GM19397 (cell line): ENCODE results near the gene DCBLD2.

ENCODE experiments used
- ATAC-seq: cut with Tn5 transposase; IDR thresholded peaks from one replicate; pipeline ENCODE4 v1.9.1; 2021; ENCODE audit warnings: mild to moderate bottlenecking, moderate library complexity; ENCODE audit not compliant: unreplicated experiment

Gene DCBLD2, protein sequence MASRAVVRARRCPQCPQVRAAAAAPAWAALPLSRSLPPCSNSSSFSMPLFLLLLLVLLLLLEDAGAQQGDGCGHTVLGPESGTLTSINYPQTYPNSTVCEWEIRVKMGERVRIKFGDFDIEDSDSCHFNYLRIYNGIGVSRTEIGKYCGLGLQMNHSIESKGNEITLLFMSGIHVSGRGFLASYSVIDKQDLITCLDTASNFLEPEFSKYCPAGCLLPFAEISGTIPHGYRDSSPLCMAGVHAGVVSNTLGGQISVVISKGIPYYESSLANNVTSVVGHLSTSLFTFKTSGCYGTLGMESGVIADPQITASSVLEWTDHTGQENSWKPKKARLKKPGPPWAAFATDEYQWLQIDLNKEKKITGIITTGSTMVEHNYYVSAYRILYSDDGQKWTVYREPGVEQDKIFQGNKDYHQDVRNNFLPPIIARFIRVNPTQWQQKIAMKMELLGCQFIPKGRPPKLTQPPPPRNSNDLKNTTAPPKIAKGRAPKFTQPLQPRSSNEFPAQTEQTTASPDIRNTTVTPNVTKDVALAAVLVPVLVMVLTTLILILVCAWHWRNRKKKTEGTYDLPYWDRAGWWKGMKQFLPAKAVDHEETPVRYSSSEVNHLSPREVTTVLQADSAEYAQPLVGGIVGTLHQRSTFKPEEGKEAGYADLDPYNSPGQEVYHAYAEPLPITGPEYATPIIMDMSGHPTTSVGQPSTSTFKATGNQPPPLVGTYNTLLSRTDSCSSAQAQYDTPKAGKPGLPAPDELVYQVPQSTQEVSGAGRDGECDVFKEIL

GRCh38 chr3:98901392-98902350, at the start of gene DCBLD2:
TSS of gene DCBLD2 (minus strand) at chr3:98901695. CDS start at chr3:98901326, 369 bp downstream.
- ATAC-seq = peak; percentile 98

DNA sequence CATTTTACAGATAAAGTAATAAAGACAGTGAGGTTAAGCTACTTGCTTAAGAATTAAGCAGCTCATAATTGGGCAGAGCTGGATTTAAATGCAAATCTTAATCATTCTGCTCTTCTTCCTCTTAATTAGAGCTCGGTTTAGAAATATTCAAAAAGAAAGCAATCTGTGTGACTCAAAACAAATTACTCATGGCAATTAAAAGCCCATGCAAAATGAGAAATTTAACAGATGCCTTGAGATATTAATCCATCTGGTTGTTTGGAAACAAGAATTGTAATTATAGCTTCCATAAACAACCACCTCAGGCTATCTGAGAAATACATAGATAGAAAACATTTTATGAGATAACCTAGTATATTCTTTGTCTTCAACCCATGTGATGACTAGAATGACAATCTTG, 44.2 kb upstream of the DCBLD2 start:
- ATAC-seq = no peak

DNA sequence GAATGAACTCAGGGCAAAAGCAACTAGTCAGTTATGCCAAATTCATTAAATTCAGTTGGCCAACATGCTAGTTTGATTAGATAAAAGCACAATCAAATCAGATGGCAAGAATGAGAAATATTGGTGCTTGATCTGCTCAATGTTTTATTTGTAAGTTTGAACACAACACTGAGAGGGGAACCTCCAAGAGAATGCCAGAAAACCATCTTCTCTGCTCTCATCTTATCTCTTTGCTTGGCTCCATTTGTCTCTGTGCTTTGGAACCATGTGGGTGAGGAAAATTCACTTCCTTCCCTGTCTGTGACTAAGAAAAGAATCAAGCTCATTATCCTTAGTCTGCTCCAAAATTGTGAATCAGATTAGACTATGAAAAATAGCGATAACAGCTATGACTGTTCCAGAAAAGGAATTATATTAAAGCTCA, 43.6 kb upstream of the DCBLD2 start:
- no peak for ATAC-seq

DNA sequence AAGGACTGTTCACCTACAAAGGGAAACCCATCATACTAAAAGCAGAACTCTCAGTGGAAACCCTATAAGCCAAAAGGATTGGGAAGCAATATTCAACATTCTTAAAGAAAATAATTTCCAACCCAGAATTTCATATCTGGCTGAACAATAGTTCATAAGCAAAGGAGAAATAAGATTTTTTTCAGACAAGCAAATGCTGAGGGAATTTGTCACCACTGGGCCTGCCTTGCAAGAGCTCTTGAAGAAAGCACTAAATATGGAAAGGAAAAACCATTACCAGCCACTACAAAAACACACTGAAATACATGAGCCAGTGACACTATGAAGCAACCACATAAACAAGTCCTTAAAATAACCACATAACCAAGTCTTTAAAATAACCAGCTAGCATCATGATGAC, 28.9 kb upstream of the DCBLD2 start:
- no peak for ATAC-seq

DNA sequence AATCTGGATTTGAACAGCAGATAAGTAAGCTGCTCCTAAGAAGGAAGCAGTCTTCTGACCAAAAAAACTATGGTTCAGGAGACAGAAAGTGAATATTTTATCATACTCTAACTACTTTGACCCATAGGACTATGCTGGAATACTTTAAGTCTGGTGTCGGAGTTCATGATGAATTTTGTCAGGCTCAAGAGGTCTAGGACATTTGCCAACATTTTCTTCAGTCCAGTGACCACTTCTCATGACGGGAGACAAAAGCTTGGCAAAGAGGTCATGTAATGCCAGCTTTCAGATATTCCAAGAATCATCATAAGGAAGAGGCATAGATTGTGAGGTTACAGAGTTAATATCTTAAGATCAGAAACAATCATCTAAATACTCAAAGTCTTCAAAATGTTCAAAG, 20.5 kb upstream of the DCBLD2 start:
- no peak for ATAC-seq

DNA sequence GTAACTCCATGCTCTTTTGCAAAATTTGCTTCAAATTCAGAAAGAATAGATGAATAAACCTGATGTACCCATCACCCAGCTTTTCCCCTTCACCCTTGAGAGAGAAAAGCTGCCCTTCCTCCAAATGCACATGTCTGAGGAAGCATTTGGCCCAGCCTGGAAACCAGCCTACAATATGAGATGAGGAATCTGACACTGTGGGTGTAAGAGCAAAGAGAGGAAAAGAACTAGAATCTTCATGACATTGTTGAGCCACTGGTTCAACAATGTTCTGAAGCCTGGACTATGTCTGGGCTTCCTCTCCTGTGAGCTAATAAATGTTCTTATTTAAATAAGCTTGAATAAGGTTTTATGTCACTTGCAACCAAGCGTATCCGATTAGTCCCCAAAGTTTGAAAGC, 18.7 kb upstream of the DCBLD2 start:
- ATAC-seq = no peak

GRCh38 chr3:98918586-98918985, 17.1 kb upstream of the DCBLD2 start:
- no peak for ATAC-seq

DNA sequence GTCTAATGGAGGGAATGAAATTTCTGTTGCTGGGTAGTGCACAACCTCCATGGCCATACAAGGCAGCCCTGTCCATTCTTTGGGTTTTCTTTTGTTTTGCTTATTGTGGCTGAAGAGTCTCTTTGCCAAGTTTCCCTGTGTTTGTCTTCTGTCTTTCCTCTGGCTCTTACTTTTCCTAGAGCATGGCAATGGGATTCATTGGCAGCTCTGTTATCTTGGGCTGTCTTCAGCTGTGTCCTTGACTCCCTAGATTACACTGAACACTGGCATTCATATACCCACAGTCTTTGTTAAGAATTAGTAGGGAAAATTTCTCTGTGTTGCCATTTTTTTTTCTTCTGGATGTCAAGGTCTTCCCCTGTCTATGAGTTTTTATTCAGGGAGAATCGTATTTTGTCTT, 16.1 kb upstream of the DCBLD2 start:
- ATAC-seq = no peak

- ATAC-seq = no peak
Measured at GRCh38 chr3:98914210-98915080, 12.9 kb upstream of the DCBLD2 start.

DNA sequence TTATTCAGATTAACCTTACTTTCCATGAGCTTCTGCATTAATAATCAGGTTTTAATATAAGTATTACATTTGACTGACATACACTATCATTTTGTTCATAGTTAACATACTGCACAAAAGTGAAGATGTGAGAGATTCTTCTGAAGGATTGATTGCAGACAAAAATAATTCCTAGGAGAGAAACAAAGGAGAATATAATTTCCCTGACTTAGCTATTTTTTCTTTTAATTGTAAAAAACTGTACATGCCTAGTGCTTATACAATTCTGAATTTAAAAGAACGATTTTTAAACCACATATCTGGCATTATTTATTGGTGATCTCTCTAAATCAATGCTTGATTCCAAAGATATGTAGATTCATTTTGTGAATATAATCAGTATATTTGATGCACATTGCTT, 11.0 kb upstream of the DCBLD2 start:
- no peak for ATAC-seq

GRCh38 chr3:98906230-98906629, 4.7 kb upstream of the DCBLD2 start:
- ATAC-seq = no peak

GRCh38 chr3:98903705-98904481, 2.4 kb upstream of the DCBLD2 start:
- no peak for ATAC-seq

DNA sequence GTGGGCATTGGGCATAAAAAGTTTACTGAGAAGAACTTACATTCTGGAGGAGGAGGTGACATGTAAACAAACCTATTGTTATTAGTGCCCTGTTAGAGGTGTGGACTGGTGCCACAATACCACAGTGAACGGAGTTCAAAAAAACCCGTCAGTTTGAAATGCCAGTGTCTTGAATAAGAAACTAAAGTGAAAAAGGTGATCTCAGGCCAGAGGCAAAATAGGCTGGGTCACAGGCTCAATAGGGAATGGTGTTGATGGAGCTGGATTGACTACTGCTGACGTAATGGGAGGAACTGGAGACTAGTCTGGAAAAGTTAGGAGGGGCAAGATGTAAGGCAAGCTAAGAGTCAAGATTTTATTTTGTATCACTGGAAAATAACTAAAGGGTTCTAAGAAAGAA, 1.6 kb upstream of the DCBLD2 start:
- no peak for ATAC-seq

- no peak for ATAC-seq
Measured at GRCh38 chr3:98902351-98902740, 851 bp upstream of the DCBLD2 start.

- peak; percentile 38 for ATAC-seq
Measured at GRCh38 chr3:98901119-98901391, 440 bp downstream of the DCBLD2 start.

- ATAC-seq = no peak
Measured at GRCh38 chr3:98900265-98901118, 1.0 kb downstream of the DCBLD2 start.

DNA sequence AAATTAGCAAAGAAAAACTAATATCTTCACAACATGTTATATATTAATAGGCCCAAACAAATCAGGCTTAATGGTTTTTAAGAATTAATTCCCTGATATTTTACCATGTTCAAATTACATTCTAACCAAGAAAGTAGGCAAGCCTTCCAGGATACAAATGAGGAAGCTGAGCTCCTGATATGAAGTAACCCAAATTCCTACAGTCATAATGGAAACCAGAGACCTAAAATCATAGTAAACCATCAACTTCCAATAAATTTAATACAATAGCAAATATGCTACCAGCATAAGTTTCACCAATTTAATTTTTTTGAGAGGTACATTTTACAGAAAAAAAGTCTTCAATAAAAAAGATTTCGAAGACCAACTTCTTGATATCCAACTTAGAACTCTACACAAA, 3.8 kb downstream of the DCBLD2 start:
- ATAC-seq = no peak

GRCh38 chr3:98894791-98895576, 6.5 kb downstream of the DCBLD2 start:
- no peak for ATAC-seq
